RWPE2 (cell line): ENCODE measurements around the gene GCN1.

Experiments used
- ATAC-seq: fragments of 200-7000 bp; cut with Tn5 transposase; 3 replicates; pipeline ENCODE4 v1.9.1; 2021; ENCODE audit warnings: low read depth
- DNase-seq: peaks from one replicate; pipeline ENCODE4 v3.0.0-alpha.2; 2020; ENCODE audit warnings: low spot score
- H3K27ac ChIP-seq: fragments of 450-650 bp; 2 replicates; pipeline ENCODE4 v1.5.1; 2017; ENCODE audit warnings: mild to moderate bottlenecking; ENCODE audit not compliant: poor library complexity, severe bottlenecking
- H3K27me3 ChIP-seq: fragments of 250-450 bp; sonication (Bioruptor Pico); 2 replicates; pipeline ENCODE4 v1.5.1; 2021; ENCODE audit warnings: mild to moderate bottlenecking, moderate library complexity; ENCODE audit not compliant: insufficient read depth, poor library complexity, severe bottlenecking
- H3K36me3 ChIP-seq: fragments of 250-450 bp; sonication (Bioruptor Pico); 2 replicates; pipeline ENCODE4 v1.5.1; 2020; ENCODE audit warnings: low read depth, mild to moderate bottlenecking, moderate library complexity
- H3K4me1 ChIP-seq: fragments of 250-450 bp; sonication (Bioruptor Pico); 2 replicates; pipeline ENCODE4 v1.5.1; 2021; ENCODE audit warnings: mild to moderate bottlenecking, moderate library complexity; ENCODE audit not compliant: insufficient read depth, poor library complexity, severe bottlenecking
- H3K4me3 ChIP-seq: fragments of 250-450 bp; sonication (Bioruptor Pico); 2 replicates; pipeline ENCODE4 v1.5.1; 2021; ENCODE audit warnings: mild to moderate bottlenecking, moderate library complexity; ENCODE audit not compliant: severe bottlenecking
- H3K9me3 ChIP-seq: fragments of 250-450 bp; sonication (Bioruptor Pico); 2 replicates; pipeline ENCODE4 v1.5.1; 2021; ENCODE audit warnings: mild to moderate bottlenecking, moderate library complexity; ENCODE audit not compliant: severe bottlenecking
- TF ChIP-seq, protein P1 (sequence below): fragments of 450-650 bp; IDR thresholded peaks from one replicate; pipeline ENCODE4 v1.5.1; 2017; ENCODE audit warnings: mild to moderate bottlenecking, moderate library complexity; ENCODE audit not compliant: poor library complexity, severe bottlenecking

GCN1 gene

DNA sequence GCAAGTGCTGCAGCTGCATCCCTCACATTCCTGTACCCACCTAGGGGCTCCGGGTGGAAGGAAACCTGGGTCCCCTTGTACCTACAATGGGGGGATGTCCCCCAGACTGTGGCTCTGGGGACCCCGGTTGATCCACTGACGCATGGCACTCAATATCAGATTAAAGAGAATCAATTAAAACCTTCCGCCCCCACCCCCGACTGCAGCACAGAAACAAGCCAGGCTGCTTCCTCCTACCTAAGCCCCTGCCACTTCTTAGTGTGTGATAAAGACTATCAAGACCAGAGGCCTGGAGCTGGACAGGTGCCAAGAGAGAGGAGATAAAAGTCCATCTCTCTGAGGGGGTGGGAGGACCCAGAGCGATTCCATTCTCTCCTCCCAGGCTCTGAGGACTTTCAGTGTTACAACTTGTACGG lies 34.6 kb upstream of the GCN1 start:
- Histone ChIP-seq H3K9me3 (no peaks in the 10 kb centered on the region), H3K27ac (peak overlapping the region; percentile 100), H3K4me3 (no peak overlapping the region), H3K36me3 (peaks cover 53% of the 10 kb centered on the region), H3K4me1 (peaks cover 91% of the 10 kb centered on the region), H3K27me3 (no peaks in the 10 kb centered on the region)
- TF ChIP-seq, protein P1, sequence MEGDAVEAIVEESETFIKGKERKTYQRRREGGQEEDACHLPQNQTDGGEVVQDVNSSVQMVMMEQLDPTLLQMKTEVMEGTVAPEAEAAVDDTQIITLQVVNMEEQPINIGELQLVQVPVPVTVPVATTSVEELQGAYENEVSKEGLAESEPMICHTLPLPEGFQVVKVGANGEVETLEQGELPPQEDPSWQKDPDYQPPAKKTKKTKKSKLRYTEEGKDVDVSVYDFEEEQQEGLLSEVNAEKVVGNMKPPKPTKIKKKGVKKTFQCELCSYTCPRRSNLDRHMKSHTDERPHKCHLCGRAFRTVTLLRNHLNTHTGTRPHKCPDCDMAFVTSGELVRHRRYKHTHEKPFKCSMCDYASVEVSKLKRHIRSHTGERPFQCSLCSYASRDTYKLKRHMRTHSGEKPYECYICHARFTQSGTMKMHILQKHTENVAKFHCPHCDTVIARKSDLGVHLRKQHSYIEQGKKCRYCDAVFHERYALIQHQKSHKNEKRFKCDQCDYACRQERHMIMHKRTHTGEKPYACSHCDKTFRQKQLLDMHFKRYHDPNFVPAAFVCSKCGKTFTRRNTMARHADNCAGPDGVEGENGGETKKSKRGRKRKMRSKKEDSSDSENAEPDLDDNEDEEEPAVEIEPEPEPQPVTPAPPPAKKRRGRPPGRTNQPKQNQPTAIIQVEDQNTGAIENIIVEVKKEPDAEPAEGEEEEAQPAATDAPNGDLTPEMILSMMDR, result no peak
- ATAC-seq (no peak), DNase-seq (no peak)

DNA sequence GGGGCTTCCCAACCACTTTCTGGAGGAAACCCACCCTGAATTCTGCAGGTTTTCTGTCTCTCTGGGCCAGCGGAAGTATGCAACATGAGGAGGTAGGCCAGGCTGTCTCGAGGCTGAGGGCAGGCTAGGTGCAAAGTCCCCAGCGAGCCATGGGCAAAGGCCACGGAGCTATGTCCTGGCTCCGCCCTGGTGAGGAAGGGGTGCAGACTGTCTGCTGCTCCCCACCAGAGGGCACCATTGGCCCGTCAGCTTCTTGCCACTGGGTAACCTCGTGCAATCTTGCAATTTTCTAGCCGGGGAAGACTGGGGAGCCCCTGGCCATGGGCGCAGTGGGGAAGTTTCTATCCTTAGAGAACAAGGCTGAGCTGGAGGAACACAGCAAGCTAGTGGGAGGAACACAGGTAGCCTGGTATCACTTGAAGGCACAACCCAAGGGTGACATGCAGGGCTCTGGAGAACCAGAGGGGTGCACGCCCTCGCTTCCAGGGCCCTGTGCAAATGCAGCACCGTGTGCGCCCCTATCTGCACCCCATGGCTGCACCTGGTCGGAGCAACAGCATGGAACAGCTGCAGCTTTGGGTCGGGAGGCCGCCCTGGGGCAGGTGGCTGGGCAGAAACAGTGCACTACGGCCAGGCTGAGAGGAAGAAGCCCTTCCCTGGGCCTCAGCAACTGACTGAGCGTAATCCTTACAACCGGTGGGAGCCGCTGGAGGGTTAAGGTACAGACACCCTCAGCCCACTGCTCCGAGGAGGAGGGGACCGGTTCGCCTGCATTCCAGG lies 34.0 kb upstream of the GCN1 start:
- Histone ChIP-seq H3K4me3 (no peak overlapping the region), H3K4me1 (peaks cover 85% of the 10 kb centered on the region), H3K27me3 (no peaks in the 10 kb centered on the region), H3K9me3 (no peaks in the 10 kb centered on the region), H3K36me3 (peaks cover 54% of the 10 kb centered on the region), H3K27ac (peak overlapping the region; percentile 100)
- TF ChIP-seq, protein P1, result peak; percentile 93
- ATAC-seq (peak; percentile 17), DNase-seq (no peak)

DNA sequence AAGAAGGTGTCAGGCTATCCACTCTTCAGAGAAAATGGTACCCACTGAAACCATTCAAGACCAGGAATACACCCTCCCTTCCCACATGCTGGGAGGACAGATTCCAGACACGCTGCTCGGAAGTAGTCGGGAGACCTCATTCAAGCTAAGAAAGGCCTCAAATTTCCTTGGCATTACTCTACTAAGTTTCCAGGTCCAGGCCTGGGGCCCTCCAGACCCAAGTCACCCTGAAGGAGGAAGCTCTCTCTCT lies 33.5 kb upstream of the GCN1 start:
- DNase-seq (no peak), ATAC-seq (no peak)
- H3K36me3 ChIP-seq, result peaks cover 59% of the 10 kb centered on the region
- H3K9me3 ChIP-seq, result no peaks in the 10 kb centered on the region
- peak overlapping the region; percentile 100 for H3K27ac ChIP-seq
- H3K27me3 ChIP-seq, result no peaks in the 10 kb centered on the region
- peaks cover 80% of the 10 kb centered on the region for H3K4me1 ChIP-seq
- TF ChIP-seq, protein P1, result no peak
- no peak overlapping the region for H3K4me3 ChIP-seq

DNA sequence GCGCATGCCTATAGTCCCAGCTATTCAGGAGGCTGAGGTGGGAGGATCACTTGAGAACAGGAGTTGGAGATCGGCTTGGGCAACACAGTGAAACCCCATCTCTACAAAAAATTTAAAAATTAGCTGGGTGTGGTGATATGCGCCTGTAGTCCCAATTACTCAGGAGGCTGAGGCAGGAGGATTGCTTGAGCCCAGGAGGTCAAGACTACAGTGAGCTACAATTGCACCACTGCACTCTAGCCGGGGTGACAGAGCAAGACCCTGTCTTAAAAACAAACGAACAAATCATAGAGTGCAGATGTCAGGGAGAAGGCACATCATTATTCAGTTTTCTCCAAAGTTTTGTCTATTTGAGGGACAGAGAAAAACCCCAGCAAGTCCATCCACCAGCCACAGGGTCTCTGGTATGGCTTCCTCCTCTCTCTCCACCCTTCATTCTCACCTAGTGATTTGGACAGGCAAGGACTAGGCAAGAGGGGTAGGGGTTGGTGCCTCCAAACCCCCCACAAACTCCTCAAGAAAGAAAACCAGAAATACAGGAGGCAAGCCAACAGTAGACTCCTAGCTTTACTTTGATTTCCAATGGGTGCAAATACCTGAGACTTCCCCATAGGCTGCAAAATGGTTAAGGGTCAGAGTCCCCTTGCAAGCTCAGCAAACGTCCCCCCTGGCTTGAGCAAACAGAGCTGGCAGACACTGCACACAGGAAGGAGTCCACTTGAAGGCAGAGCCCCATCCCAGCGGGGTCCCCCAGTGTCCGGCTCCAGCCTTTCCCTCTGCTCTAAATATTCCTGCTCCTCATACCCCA lies 32.9 kb upstream of the GCN1 start:
- peaks cover 75% of the 10 kb centered on the region for H3K4me1 ChIP-seq
- TF ChIP-seq, protein P1, result no peak
- no peak for ATAC-seq
- no peaks in the 10 kb centered on the region for H3K27me3 ChIP-seq
- no peak for DNase-seq
- H3K4me3 ChIP-seq, result no peak overlapping the region
- H3K9me3 ChIP-seq, result no peaks in the 10 kb centered on the region
- H3K36me3 ChIP-seq, result peaks cover 64% of the 10 kb centered on the region
- peak overlapping the region; percentile 100 for H3K27ac ChIP-seq
